GM12891 (cell line): ENCODE data around the gene GAL3ST1.

Experiments used
- POLR2A ChIP-seq: IDR thresholded peaks from 2 replicates; pipeline ENCODE4 v1.6.1; 2011; ENCODE audit warnings: low read depth, low read length, control low read depth
- POU2F2 ChIP-seq: IDR thresholded peaks from 2 replicates; pipeline ENCODE4 v1.6.1; 2011; ENCODE audit warnings: low read depth, mild to moderate bottlenecking, control low read depth, low read length, moderate library complexity

- TF ChIP-seq POLR2A (no peak), POU2F2 (no peak)
Observed at GRCh38 chr22:30586414-30586813, 11.9 kb upstream of the GAL3ST1 start.
